Amygdala (tissue), 56 donors: Measurements from ENCODE around the gene DPH7.
"Not testable (repeated sequence)": the region's sequence is repeated elsewhere in the genome, so short reads cannot be mapped to it uniquely, and the experiment has no call there.

ENCODE experiments used
- DNase-seq, 56 donors: peaks; one replicate each; lab custom pipeline; 2025; lab: John Stamatoyannopoulos, UW

DPH7 gene

GRCh38 chr9:137551264-137552021 lies 27.3 kb downstream of the DPH7 start, which contains the start of gene MRPL41:
TSS of gene MRPL41 (plus strand) at chr9:137551879. CDS start at chr9:137552082, 203 bp downstream.
- DNase-seq = peak in 55 of 56 donors; percentile 48 to 92 (median 82)

GRCh38 chr9:137550958-137551263 lies 27.8 kb downstream of the DPH7 start:
- not testable (repeated sequence) for DNase-seq

DNA sequence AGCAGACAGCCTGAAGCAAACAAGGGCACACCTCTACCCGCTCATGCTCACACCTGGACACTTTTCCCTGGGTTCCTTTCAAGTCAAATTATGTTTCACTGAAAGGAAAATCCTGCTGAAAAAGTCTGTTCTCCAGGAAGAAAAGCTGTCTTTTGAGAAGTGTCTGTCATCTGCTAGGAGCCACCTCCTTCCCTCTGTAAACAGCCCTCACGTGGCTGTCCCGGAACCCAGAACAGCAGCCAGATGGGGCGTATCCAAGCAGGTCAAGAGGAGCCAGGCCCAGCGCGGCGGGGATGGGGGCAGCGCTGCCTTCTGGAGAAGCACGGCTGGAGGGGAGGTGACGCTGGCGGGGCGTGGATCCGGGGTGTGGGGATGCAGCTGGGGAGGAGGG lies 28.5 kb downstream of the DPH7 start, which contains the start of gene PNPLA7:
TSS of gene PNPLA7 (minus strand) at position 172 of the 391 bp plus-strand sequence. CDS start 205 bp downstream, outside the sequence.
- peak in 53 of 56 donors; percentile 21 to 91 (median 74) for DNase-seq

GRCh38 chr9:137547687-137548543 lies 30.8 kb downstream of the DPH7 start:
- peak in 2 of 56 donors; percentile 25 to 34 for DNase-seq

GRCh38 chr9:137545123-137545522 lies 33.6 kb downstream of the DPH7 start:
- DNase-seq = no peak

GRCh38 chr9:137544176-137544760 lies 34.5 kb downstream of the DPH7 start:
- no peak for DNase-seq

DNA sequence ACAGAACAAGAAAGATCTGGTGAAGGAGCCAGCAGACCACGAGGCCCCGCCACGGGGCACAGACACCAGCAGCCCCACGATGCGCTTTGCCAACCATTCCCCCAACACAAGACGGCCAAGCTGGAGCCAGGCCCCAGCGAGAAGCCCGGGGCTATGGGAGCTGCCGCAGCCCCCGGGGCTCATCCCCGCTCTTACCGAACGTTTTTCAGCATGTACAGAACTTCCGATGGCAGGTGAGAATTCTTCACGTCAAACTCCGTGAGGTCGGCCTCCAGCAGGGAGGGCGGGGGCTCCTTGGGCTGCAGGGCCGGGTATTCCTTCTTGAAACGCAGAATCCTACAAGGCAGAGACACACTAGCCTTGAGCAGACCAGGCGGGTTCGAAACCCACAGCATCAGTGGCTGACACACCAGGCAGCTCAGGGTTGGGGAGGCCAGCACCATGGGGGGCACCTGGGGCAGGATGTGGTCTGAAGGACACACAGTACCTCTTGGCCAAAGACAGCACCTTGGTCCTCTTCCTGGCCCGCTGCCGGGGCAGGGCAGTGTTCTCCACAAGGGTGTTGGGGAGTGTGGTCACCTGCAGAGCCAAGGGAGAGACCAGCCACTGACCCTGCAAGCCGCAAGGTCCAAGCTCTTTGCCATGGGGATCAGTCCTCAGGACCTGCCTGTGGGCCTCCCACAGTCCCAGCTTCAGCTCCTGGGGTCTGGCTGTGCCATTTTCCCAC lies 35.3 kb downstream of the DPH7 start:
- no peak for DNase-seq

DNA sequence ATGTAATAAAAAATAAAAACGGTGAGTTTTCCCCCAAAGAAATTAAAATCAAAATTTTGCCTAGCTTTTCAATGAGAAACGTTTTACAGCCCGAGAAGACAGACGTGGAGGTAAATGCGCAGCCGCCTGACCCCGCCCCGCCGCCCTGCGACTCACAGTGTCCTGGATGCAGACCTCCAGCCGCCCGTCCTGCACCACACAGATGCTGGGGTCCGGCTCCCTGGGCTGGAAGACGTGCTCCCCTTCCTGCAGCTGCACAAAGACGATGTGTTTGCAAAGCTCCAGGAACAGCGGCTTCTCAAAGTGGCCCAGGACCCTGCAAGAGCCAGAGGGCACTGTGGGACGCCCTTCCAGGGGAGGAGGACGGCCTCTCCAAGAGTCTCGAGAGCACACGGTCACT lies 36.2 kb downstream of the DPH7 start:
- no peak for DNase-seq

DNA sequence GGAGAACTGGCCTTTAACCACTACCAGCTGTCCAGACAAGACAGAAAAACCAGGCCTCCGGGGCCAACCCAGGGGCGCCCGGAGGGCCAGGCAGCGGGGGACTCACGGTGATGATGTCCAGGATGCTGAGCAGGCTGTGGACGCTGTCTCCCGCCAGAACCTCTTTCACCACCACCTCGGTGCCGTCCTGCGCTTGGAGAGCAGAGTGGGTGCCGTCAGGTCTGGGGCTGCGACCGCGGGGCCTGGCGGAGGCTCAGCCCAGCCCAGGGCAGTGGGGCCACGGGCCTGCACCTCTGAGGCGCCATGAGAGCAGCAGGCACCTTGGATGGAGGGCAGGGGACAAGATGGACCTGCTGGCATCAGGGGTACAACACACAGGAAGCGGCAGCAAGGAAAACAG lies 38.2 kb downstream of the DPH7 start:
- no peak for DNase-seq

DNA sequence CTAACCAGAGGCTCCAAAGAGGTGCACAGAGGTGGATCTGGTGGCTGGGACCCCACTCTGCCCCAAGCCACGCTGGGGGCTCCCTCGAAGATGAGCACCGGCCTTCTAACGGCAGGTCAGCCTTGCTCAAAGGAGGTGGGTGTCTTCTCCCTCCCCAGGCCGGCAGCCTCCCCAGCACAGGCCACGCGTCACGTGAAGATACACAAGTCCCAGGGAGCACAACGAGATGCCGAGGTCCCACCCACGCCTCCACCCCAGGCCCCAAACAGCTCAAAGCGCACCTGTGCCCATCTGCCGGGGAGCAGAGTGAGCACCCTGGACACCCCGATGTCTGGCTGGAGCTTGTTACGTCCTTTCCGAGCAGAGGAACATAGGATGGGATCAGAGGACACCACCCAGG lies 40.7 kb downstream of the DPH7 start:
- no peak for DNase-seq

DNA sequence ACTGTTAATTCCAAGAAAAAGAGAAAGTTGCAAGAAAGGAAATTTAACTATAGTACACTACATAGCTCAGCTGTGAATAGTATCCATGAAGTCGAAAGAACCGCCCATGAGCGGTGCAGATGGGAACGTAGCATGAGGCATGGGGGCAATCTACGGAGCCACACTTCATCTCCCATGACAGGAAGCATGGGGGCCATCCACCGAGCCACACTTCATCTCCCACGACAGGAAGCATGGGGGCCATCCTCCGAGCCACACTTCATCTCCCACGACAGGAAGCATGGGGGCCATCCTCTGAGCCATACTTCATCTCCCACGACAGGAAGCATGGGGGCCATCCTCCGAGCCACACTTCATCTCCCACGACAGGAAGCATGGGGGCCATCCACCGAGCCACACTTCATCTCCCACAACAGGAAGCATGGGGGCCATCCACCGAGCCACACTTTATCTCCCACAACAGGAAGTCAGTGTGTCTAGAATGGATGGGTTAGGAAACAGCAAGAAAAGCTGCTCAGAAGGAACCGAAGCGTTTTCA lies 42.1 kb downstream of the DPH7 start:
- not testable (repeated sequence) for DNase-seq

- DNase-seq = no peak
Observed at GRCh38 chr9:137535120-137535428, 43.7 kb downstream of the DPH7 start.

- DNase-seq = peak in 2 of 56 donors; percentile 26 to 50
Observed at GRCh38 chr9:137534256-137535119, 44.2 kb downstream of the DPH7 start.

GRCh38 chr9:137532891-137533468 lies 45.7 kb downstream of the DPH7 start:
- not testable (repeated sequence) for DNase-seq

DNA sequence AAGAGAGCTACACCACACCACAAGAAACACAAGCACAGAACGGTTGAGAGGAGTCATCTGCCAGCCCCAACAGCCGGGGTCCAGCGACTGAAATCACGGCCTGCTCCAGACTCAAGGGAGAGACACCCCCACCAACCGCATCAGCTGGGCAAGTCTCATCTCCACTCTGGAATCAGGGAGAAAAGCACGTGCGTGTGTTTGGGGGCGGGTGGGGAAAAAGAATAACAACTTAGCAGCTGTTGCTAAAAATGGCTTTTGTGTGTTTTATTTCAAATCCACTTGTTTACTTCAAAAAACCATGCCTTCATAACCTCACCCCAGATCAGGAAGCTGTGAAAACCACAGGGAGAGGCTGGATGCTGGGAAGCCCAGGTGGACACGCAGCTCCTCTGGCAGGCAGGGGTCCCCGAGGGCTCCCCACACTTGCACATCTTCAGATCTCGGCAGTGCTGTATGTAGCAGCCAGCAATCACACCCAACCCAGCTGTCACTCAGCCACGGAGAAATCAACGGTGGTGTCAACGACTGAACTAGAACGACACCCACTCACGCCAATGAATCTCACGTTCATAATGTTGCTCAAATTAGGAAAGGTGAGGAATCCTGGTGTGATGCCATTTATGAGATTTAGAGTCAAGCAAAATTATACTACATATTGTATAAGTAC lies 47.5 kb downstream of the DPH7 start:
- peak in 5 of 56 donors; percentile 18 to 68 (median 32) for DNase-seq

GRCh38 chr9:137530331-137530730 lies 48.4 kb downstream of the DPH7 start:
- no peak for DNase-seq

DNA sequence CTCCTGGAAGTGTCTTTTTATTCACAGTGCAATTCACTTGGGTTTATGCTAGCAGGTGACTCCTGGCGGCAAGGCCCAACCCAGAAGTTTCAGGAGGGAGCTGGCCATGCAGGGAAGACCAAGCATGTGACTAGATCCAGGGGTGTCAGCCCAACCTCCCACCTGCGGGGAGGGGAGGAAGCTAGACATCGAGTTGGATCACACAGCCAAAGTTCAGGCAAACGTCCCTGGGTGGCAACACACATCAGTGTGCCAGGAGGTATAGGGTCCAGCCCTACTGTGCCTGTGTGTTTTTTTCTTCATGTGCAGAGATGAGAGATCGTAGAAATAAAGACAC lies 53.8 kb downstream of the DPH7 start:
- DNase-seq = no peak

- no peak for DNase-seq
Observed at GRCh38 chr9:137524161-137524980, 54.4 kb downstream of the DPH7 start.
